ENCODE measurements around the gene ENG.

The ENG gene

DNA sequence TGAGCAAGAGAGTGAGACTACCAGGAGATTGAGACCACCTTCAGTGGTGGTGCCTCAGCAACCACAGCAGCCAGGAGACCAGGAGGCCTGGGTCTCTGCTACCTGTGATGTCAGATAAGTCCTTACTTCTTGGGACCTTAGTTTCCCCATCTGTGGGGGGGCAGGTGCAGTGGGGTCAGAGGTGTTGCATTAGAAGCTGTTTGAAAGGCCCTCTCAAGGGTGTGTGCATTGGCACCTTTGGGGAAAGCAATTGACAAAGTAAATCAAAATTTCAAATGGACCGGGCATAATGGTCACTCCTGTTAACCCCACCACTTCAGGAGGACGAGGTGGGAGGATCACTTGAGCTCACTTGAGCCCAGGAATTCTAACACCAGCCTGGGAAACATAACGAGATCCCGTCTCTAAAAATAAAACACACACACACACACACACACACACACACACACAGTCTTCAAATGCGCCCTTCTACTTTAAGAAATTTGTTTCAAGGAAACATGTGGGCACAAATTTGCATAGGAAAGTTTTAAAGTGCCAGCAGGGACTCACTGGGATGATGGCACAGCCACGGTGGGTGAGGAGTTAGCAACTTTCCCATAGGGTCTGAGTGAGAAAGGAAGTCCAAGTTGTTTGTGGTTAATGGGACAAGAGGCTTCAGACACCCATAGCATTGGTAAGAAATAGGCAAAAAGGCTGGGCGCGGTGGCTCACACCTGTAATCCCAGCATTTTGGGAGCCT lies 24.4 kb upstream of the ENG start:
- in situ Hi-C loops (cut with MboI; ENCODE audit: low sequenced_read_pairs): loop anchor here (10.0 kb wide), 1 partner anchor 144 kb away; the partner anchor contains the start of gene TOR2A

DNA sequence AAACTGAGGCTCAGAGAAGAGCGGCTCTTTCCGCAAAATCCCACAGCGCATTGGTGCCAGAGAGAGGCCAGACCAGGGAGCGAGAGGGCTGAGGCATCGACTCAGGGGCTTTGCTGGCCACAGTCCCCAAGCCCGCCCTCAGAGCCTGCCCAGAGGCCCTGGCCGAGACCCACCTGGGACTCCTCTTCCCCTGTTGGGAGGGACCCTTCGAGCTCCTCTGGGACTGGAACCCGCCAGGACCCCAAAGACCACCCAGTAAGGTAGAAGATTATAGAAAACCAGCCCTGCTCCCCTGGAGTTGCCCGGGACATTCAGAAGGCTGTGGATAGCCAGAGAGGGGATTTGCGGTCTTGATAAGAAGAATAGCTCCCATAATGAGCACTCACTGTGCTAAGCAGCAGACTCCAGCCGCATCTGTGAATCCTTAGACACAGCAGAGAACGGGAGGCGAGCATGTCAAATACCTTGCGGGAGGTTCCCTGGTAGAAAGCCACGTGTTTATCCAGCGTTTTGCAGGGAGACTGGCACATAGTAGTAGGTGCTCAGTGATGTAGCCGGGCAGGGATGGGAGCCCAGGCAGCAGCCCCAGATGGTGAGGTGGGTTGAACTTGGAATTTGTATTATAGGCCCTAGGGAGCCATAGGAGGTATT lies 23.7 kb upstream of the ENG start:
- in situ Hi-C loops (cut with MboI; ENCODE audit: low sequenced_read_pairs): loop anchor here (10.0 kb wide), 1 partner anchor 143 kb away; the partner anchor contains the start of gene TOR2A

DNA sequence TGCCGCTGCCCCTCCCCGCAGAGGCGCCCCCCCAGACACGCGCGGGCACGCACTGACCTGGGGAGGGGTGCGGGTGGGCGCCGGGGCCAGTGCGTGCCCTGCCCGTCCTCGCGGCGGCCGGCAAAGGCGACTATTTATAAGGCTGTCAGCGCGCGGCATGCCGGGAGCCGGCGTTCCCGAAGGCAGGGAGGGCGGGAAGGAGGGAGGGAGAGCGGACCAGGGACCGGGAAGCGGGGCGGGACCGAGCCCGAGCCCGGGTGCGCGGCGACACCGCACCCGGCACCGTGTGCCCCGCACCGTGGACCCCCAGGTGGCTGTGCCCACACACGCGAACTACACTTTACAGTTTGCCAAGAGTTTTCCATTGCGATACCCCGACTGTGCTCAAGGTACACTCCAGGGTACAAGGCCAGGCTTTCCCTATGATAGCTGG lies 23.1 kb upstream of the ENG start, which contains the start of gene AK1:
AK1 (minus strand) TSS at position 110 of the 433 bp plus-strand sequence. CDS start 3,058 bp downstream, outside the sequence.
- in situ Hi-C loops (cut with MboI; ENCODE audit: low sequenced_read_pairs): loop anchor here (10.0 kb wide), 1 partner anchor 143 kb away; the partner anchor contains the start of gene TOR2A

DNA sequence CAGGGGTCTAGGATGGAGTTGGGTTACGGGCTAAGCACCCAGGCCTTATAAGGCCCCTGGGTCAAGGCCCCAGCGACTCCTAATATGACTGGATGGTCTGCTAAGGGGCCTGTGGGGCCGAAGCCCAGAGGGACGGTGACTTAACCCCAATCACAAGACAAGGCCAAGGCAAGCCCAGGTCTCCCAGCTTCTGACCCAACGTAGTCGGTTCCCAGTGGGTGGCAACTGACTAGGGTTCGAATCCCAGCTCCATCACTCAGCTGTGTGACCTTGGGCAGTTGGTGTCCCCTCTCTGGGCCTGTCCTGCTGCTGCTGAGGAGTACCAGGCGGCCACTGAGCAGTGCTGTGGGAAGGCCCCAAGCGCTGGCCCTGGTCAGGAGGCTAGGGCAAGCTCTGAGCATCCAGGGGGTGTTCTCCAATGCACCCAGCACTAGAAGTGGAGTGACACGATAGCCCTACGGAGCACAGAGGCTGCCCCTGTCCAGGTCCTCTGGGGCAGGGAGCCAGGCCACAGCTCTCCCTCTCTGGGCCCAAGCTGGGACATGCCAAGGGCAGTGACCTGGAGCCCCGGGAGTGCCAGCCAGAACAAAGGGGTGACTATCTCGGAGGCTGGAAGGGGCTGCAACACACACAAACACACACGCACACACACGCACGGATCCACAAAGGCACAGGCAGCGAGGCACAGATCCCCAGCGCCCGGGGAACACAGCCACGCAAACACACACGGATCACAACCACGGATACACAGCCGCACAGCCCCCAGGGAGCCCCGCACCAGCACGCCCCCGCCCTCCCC lies 22.5 kb upstream of the ENG start:
- in situ Hi-C loops (cut with MboI; ENCODE audit: low sequenced_read_pairs): loop anchor here (10.0 kb wide), 1 partner anchor 142 kb away; the partner anchor contains the start of gene TOR2A

DNA sequence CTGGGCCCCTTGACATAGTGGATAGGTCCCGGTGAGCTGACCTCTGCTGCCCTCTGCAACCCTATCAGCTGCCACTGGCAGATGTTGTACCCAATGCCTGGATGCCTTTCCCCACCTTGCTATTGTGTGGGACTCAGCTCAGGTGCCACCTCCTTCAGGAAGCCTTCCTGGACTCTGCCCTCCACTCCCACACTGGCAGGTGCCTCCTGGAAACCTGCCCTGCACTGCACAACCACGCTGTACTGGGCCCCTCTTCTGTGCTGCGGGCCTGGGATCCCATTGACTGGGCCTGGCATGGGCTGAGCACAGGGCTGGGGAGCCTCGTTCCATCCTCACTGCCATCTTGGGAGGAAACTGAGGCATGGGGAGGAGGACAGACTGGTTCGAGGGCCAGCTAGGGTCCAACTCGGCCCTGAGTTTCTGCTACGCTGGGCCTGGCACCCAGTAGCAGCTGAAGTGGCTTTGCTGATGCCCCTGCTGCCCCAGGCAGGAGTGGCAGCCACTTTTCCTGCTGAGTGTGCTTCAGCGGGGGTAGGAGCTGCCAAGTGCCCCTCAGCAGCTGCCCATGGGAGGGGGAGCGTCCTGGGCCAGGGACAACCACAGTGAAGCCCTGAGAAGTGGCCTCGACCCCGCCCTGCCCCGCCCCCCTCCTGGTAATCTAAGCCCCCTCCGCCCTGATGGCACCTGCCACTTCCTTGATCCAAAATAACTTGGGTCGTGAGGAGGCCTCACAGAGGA lies 21.7 kb upstream of the ENG start:
- in situ Hi-C loops (cut with MboI; ENCODE audit: low sequenced_read_pairs): loop anchor here (10.0 kb wide), 1 partner anchor 141 kb away; the partner anchor contains the start of gene TOR2A

DNA sequence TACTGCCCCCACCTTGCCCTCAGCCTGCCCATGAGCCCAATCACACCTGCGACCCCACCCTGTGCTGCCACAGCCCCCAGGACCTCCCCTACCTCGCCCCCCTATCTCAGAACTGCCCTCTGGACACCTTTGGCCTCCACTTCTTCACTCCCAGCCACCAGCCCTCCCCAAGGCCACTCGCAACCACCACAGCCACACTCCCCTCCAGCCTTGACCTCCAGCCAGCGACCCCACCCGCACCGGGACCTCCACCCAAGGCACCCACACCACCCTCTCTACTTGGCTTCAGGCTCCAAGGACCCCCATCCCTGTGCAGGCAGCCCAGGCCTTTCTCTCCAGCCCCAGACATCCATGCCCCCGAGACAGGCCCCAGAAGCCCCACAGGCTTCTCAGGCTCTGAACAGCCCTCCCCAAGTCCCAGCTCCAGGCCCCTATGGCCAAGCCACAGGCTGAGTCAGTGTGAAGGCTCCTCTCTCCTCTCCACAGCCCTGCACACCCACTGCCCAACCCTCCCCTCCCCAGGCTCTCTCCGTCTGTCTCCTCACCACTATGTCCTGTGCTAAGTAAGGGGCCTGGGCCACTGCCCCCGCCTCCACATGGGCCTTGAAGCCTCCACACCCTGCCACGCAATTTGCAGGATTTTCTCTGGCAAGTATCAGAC lies 21.0 kb upstream of the ENG start:
- in situ Hi-C loops (cut with MboI; ENCODE audit: low sequenced_read_pairs): loop anchor here (10.0 kb wide), 1 partner anchor 141 kb away; the partner anchor contains the start of gene TOR2A

DNA sequence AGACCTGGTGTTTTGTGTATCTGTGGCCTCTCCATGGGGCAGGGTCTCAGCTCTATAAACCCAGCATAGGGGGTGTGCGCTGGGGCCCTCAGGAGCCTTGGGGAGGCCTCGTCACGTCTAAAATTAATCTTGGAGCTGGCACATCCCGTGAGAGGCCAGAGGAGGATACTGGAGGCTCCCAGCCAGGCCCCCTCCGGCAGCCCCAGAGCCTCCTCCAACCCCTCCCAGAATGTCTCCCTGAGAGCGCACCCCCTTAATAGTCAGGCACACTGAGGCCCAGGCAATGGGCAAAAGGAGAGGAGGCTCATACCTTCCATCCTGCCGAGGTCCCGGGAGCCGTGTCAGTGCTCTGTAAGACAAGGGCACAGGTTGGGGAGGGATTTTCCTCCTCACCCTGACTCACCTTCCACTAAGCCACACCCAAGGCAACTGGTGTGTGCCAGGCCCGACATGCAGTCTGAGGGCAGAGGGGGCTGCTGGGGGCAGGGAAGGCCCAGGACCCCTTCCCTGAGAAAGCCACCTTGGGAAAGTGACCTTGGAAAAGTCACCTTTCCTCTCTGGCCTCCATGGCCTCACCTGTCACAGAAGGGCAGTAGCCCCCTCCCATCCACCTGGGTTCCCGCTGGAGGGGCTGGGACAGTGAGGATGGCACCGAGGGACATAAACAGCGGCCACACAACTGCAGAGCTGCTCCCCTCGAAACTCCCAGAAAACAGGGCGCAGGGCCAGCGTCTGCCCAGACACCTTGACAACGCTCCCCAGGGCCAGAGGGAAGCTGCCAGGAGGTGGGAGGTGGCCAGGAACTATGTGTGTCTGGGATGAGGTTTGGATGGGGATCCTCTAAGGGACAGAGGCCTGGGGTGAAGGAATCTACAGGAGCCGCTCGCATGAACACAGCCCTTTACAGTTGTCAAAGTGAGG lies 20.1 kb upstream of the ENG start:
- in situ Hi-C loops (cut with MboI; ENCODE audit: low sequenced_read_pairs): loop anchor here (10.0 kb wide), 1 partner anchor 140 kb away; the partner anchor contains the start of gene TOR2A

DNA sequence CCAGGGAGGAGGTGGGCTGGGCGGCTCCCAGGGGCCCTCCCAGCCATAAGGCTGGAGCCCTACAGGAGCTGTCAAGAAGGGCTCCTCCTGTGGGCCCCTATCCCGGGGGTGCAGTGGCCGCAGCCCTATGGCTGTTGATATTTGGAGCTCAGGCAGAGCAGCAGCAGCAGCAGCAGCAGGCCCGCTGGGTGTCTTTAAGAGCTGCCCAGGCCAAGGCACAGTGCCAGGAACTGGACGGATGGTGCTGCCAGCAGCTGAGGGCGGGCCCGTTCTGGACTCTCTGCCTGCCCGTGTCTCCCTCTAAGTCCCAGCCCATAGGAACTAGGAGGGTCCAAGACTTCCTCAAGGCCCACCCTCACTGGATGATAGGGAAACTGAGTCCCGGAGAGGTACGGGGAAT lies 19.4 kb upstream of the ENG start:
- in situ Hi-C loops (cut with MboI; ENCODE audit: low sequenced_read_pairs): loop anchor here (10.0 kb wide), 1 partner anchor 139 kb away; the partner anchor contains the start of gene TOR2A

GRCh38 chr9:127873223-127873691 lies 18.8 kb upstream of the ENG start:
- in situ Hi-C loops (cut with MboI; ENCODE audit: low sequenced_read_pairs): loop anchor here (10.0 kb wide), 1 partner anchor 138 kb away; the partner anchor contains the start of gene TOR2A

DNA sequence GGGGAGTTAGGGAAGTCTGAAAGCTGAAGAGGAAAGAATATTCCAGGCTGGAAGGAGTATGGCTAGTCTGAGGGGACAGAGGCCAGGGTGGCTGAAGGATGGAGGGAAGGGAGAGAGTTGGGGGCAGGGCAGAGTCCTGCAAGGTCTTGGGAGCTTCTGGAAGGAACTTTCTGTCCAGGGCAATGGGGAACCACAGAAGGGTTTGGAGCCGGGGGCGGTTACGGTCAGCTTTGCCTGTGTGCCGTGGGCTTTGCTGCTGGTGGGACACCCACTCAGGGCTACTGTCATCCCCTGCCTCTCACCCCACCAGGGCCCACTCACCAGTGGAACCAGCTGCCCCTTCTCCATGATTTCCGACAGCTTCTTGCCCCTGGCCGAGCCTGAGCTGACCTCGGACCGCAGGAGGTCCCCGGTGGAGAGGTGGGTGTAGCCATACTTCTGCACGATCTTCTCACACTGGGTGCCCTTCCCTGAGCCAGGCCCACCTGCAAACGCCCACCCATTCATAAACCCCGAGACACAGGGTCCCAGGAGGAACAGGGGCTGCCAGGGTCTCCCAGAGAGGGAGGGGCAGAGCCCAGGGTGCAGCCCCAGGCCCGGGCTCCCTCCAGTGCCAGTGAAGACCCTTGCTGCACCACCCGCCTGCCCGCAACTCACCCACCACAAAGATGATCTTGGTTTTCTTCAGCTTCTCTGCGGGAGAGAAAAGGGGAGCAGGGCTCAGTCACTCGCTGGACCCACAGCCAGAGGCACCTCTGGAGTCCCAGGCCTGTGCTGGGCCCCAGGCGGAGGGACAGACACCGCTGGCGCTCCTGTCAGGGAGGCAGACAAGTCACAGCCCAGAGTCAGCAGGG lies 18.1 kb upstream of the ENG start:
- in situ Hi-C loops (cut with MboI; ENCODE audit: low sequenced_read_pairs): loop anchor here (10.0 kb wide), 1 partner anchor 138 kb away; the partner anchor contains the start of gene TOR2A

- in situ Hi-C loops (cut with MboI; ENCODE audit: low sequenced_read_pairs): loop anchor here (10.0 kb wide), 1 partner anchor 137 kb away; the partner anchor contains the start of gene TOR2A
Observed at GRCh38 chr9:127871531-127871930, 17.1 kb upstream of the ENG start.

GRCh38 chr9:127870887-127871286 lies 16.4 kb upstream of the ENG start:
- in situ Hi-C loops (cut with MboI; ENCODE audit: low sequenced_read_pairs): loop anchor here (10.0 kb wide), 1 partner anchor 136 kb away; the partner anchor contains the start of gene TOR2A

- in situ Hi-C loops (cut with MboI; ENCODE audit: low sequenced_read_pairs): loop anchor here (10.0 kb wide), 1 partner anchor 135 kb away; the partner anchor contains the start of gene TOR2A
Observed at GRCh38 chr9:127870153-127870491, 15.7 kb upstream of the ENG start.

GRCh38 chr9:127869310-127870152 lies 15.1 kb upstream of the ENG start:
- in situ Hi-C loops (cut with MboI; ENCODE audit: low sequenced_read_pairs): loop anchor here (10.0 kb wide), 2 partner anchors 135 to 275 kb away; partner anchors contain the start of gene TOR2A

GRCh38 chr9:127868278-127868902 lies 13.9 kb upstream of the ENG start:
- in situ Hi-C loops (cut with MboI; ENCODE audit: low sequenced_read_pairs): loop anchor here (10.0 kb wide), 1 partner anchor 274 kb away; no protein-coding TSS in a partner anchor

All from HL-60/S4 (cell line).